HepG2 (cell line): ENCODE measurements around the gene TMEM139. TPM values are rescaled to one million over a fixed set of nuclear protein-coding genes. Genes with fewer than 3 reads are reported as not detected.
A peak's percentile ranks its signal among the peaks of the same experiment; 100 is the strongest.

Source experiments
- BRCA1 ChIP-seq: sonication (generic); formaldehyde crosslinking; IDR thresholded peaks from 2 replicates; pipeline ENCODE4 v1.4.0; 2020; ENCODE audit warnings: missing genetic modification reagents
- IKZF4 ChIP-seq: sonication (generic); formaldehyde crosslinking; IDR thresholded peaks from 2 replicates; pipeline ENCODE4 v1.5.1; 2020; ENCODE audit warnings: borderline replicate concordance, mild to moderate bottlenecking, low read depth, missing genetic modification reagents; ENCODE audit errors: not compliant biosample characterization
- KMT2B ChIP-seq: IDR thresholded peaks from 2 replicates; pipeline ENCODE4 v1.6.1; 2016; ENCODE audit warnings: missing genetic modification reagents, missing compliant biosample characterization
- MIER3 ChIP-seq: IDR thresholded peaks from 2 replicates; pipeline ENCODE4 v1.6.1; 2016; ENCODE audit warnings: missing compliant biosample characterization, borderline replicate concordance
- RBM22 ChIP-seq: fragments of 200-400 bp; formaldehyde crosslinking; optimal IDR thresholded peaks from 2 replicates; pipeline ENCODE3; 2017; ENCODE audit warnings: mild to moderate bottlenecking, low read length, moderate library complexity
- SP5 ChIP-seq: IDR thresholded peaks from 2 replicates; pipeline ENCODE4 v1.6.1; 2016; ENCODE audit warnings: low read depth, borderline replicate concordance
- TAF1 ChIP-seq: sonication (generic); formaldehyde crosslinking; IDR thresholded peaks from 2 replicates; pipeline ENCODE4 v1.4.0; 2020; ENCODE audit warnings: missing genetic modification reagents
- ZC3H13 ChIP-seq: sonication (generic); formaldehyde crosslinking; IDR thresholded peaks from 2 replicates; pipeline ENCODE4 v1.8.1; 2023; ENCODE audit warnings: mild to moderate bottlenecking, missing genetic modification reagents, moderate library complexity
- ZNF30 ChIP-seq: sonication (generic); formaldehyde crosslinking; IDR thresholded peaks from 2 replicates; pipeline ENCODE4 v1.5.0; 2020; ENCODE audit warnings: mild to moderate bottlenecking, missing genetic modification reagents
- ZNF441 ChIP-seq: sonication (generic); formaldehyde crosslinking; IDR thresholded peaks from 2 replicates; pipeline ENCODE4 v1.7.0; 2021; ENCODE audit warnings: missing genetic modification reagents, borderline replicate concordance
- ZNF530 ChIP-seq: sonication (generic); formaldehyde crosslinking; IDR thresholded peaks from 2 replicates; pipeline ENCODE4 v1.5.0; 2020; ENCODE audit warnings: low read depth, mild to moderate bottlenecking, missing genetic modification reagents
- ZNF572 ChIP-seq: sonication (generic); formaldehyde crosslinking; IDR thresholded peaks from 2 replicates; pipeline ENCODE4 v1.5.1; 2020; ENCODE audit warnings: mild to moderate bottlenecking, missing genetic modification reagents
- ZNF75D ChIP-seq: sonication (generic); formaldehyde crosslinking; IDR thresholded peaks from 2 replicates; pipeline ENCODE4 v1.8.1; 2023; ENCODE audit warnings: missing genetic modification reagents, mild to moderate bottlenecking, borderline replicate concordance
- ZNF766 ChIP-seq: sonication (generic); formaldehyde crosslinking; IDR thresholded peaks from 2 replicates; pipeline ENCODE4 v1.5.0; 2020; ENCODE audit warnings: missing genetic modification reagents, borderline replicate concordance
- polyA plus RNA-seq, 8 experiments: library from polyadenylated mRNA; depleted of rRNA in 3 of 8; stranded (reverse) in 7 of 8; unstranded in 1 of 8; fragments of >200 nt; fragmentation: Illumina TruSeq in 4 of 8; extraction: Trizol in 4 of 8; gene quantifications; 2 replicates each; pipeline versions ENCODE4 v1.2.1 to v1.2.3, GENCODE V29; 2011 to 2016; ENCODE audit warnings: low read depth in 4 of 8, missing spikeins in 1 of 8, mixed read lengths in 1 of 8; ENCODE audit not compliant: insufficient read depth in 1 of 8
- total RNA-seq, 5 experiments: library from RNA; depleted of rRNA; stranded (reverse); fragments of >200 nt; fragmentation: Illumina TruSeq; extraction: Trizol; gene quantifications; 2 replicates each; pipeline ENCODE4 v1.2.3, GENCODE V29; 2016; ENCODE audit warnings: low read depth in 1 of 5
- TF ChIP-seq, protein P1 (sequence below): IDR thresholded peaks from 2 replicates; pipeline ENCODE4 v1.6.1; 2016; ENCODE audit warnings: low read depth, missing genetic modification reagents, missing compliant biosample characterization
- TF ChIP-seq, protein P2 (sequence below): sonication (generic); formaldehyde crosslinking; IDR thresholded peaks from 2 replicates; pipeline ENCODE4 v1.4.0; 2020; ENCODE audit warnings: mild to moderate bottlenecking, missing genetic modification reagents
- TF ChIP-seq, protein P3 (sequence below): sonication (generic); formaldehyde crosslinking; IDR thresholded peaks from 2 replicates; pipeline ENCODE4 v1.4.0; 2020; ENCODE audit warnings: low read depth, mild to moderate bottlenecking, missing genetic modification reagents
- TF ChIP-seq, protein P4 (sequence below): IDR thresholded peaks from 2 replicates; pipeline ENCODE4 v1.6.1; 2016

Gene TMEM139
- total and polyA plus RNA-seq, 2 of the 13 experiments (the other 11 are each of a cell fraction or from before 2014, with no cell fraction given) = 7.9 to 14.0 TPM

DNA sequence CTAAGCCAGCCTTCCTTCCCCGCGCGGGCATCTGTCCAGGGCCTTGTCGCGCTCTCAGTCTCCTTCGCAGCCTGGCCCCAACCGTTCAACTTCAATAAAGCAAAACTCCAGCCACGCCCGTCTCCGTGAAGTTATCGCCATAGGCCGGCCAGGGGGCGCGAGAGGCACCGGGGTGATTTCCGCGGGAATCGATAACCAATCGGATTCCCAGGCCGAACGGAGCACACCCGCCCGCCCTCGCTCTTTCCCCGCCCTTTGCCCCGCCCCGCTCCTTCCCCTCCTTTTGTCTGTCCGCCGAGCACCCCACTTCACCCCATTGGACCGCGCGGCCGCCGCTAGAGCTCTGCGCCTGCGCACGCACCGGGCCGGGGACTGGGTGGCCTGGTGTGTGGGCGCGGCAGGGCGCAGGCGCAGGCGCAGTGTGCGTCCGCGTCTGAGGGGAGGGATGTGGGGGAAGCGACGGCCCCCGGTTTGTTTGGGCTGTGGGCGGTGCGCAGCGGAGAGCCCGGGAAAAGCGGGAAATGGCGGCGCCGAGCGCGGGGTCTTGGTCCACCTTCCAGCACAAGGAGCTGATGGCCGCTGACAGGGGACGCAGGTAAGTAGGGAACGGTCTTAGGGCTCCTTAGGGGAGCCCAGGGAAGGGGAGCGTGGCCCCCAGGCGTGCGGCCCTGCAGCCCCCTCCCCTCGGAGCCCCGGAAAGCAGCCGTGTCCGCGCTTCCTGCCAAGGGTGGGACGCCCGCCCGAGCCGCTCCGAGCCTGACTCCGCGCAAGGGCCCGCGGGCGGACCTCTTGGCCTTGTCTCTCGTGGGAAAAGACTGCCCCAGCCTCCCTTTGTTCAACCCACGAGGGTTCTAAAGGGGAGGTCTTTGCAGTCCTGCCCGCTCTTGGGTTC lies 3.4 kb downstream of the TMEM139 start, which contains the start of gene CASP2 (continued):
- TF ChIP-seq, protein P1, sequence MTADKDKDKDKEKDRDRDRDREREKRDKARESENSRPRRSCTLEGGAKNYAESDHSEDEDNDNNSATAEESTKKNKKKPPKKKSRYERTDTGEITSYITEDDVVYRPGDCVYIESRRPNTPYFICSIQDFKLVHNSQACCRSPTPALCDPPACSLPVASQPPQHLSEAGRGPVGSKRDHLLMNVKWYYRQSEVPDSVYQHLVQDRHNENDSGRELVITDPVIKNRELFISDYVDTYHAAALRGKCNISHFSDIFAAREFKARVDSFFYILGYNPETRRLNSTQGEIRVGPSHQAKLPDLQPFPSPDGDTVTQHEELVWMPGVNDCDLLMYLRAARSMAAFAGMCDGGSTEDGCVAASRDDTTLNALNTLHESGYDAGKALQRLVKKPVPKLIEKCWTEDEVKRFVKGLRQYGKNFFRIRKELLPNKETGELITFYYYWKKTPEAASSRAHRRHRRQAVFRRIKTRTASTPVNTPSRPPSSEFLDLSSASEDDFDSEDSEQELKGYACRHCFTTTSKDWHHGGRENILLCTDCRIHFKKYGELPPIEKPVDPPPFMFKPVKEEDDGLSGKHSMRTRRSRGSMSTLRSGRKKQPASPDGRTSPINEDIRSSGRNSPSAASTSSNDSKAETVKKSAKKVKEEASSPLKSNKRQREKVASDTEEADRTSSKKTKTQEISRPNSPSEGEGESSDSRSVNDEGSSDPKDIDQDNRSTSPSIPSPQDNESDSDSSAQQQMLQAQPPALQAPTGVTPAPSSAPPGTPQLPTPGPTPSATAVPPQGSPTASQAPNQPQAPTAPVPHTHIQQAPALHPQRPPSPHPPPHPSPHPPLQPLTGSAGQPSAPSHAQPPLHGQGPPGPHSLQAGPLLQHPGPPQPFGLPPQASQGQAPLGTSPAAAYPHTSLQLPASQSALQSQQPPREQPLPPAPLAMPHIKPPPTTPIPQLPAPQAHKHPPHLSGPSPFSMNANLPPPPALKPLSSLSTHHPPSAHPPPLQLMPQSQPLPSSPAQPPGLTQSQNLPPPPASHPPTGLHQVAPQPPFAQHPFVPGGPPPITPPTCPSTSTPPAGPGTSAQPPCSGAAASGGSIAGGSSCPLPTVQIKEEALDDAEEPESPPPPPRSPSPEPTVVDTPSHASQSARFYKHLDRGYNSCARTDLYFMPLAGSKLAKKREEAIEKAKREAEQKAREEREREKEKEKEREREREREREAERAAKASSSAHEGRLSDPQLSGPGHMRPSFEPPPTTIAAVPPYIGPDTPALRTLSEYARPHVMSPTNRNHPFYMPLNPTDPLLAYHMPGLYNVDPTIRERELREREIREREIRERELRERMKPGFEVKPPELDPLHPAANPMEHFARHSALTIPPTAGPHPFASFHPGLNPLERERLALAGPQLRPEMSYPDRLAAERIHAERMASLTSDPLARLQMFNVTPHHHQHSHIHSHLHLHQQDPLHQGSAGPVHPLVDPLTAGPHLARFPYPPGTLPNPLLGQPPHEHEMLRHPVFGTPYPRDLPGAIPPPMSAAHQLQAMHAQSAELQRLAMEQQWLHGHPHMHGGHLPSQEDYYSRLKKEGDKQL = no peak
- peak; percentile 96 for TF ChIP-seq ZC3H13
- 0 out of 2 replicates have a peak, but pooled peaks have one; percentile 10 for TF ChIP-seq ZNF572
- TF ChIP-seq MIER3 = no peak
- TF ChIP-seq, protein P2, sequence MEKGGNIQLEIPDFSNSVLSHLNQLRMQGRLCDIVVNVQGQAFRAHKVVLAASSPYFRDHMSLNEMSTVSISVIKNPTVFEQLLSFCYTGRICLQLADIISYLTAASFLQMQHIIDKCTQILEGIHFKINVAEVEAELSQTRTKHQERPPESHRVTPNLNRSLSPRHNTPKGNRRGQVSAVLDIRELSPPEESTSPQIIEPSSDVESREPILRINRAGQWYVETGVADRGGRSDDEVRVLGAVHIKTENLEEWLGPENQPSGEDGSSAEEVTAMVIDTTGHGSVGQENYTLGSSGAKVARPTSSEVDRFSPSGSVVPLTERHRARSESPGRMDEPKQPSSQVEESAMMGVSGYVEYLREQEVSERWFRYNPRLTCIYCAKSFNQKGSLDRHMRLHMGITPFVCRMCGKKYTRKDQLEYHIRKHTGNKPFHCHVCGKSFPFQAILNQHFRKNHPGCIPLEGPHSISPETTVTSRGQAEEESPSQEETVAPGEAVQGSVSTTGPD (CRISPR knock-in tag) = no peak
- no peak for TF ChIP-seq SP5 (CRISPR knock-in tag)
- TF ChIP-seq, protein P3, sequence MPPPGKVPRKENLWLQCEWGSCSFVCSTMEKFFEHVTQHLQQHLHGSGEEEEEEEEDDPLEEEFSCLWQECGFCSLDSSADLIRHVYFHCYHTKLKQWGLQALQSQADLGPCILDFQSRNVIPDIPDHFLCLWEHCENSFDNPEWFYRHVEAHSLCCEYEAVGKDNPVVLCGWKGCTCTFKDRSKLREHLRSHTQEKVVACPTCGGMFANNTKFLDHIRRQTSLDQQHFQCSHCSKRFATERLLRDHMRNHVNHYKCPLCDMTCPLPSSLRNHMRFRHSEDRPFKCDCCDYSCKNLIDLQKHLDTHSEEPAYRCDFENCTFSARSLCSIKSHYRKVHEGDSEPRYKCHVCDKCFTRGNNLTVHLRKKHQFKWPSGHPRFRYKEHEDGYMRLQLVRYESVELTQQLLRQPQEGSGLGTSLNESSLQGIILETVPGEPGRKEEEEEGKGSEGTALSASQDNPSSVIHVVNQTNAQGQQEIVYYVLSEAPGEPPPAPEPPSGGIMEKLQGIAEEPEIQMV = no peak
- 0 out of 2 replicates have a peak, but pooled peaks have one; percentile 29 for TF ChIP-seq ZNF441 (CRISPR knock-in tag)
- no peak for TF ChIP-seq ZNF30 (CRISPR knock-in tag)
- no peak for TF ChIP-seq ZNF75D (CRISPR knock-in tag)
- TF ChIP-seq BRCA1 (CRISPR knock-in tag) = no peak
- TF ChIP-seq TAF1 (CRISPR knock-in tag) = peak; percentile 84
- peak; percentile 74 for TF ChIP-seq KMT2B
- TF ChIP-seq ZNF530 (CRISPR knock-in tag) = no peak
- TF ChIP-seq RBM22 = no peak
- no peak for TF ChIP-seq ZNF766 (CRISPR knock-in tag)
- TF ChIP-seq, protein P4, sequence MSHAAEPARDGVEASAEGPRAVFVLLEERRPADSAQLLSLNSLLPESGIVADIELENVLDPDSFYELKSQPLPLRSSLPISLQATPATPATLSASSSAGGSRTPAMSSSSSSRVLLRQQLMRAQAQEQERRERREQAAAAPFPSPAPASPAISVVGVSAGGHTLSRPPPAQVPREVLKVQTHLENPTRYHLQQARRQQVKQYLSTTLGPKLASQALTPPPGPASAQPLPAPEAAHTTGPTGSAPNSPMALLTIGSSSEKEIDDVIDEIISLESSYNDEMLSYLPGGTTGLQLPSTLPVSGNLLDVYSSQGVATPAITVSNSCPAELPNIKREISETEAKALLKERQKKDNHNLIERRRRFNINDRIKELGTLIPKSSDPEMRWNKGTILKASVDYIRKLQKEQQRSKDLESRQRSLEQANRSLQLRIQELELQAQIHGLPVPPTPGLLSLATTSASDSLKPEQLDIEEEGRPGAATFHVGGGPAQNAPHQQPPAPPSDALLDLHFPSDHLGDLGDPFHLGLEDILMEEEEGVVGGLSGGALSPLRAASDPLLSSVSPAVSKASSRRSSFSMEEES (CRISPR knock-in tag) = no peak; the same call in 1 of the 2 replicates
- peak; percentile 17 for TF ChIP-seq IKZF4 (CRISPR knock-in tag)
